Measurements from ENCODE around the gene SORBS1.

Gene SORBS1

GRCh38 chr10:95457319-95457886 lies 103.8 kb downstream of the SORBS1 start:
- DNase-seq, result no peak

- no peak for DNase-seq
These were observed 104.7 kb downstream of the SORBS1 start for GRCh38 chr10:95456516-95456915.

GRCh38 chr10:95454940-95455339 lies 106.2 kb downstream of the SORBS1 start:
- no peak for DNase-seq

DNA sequence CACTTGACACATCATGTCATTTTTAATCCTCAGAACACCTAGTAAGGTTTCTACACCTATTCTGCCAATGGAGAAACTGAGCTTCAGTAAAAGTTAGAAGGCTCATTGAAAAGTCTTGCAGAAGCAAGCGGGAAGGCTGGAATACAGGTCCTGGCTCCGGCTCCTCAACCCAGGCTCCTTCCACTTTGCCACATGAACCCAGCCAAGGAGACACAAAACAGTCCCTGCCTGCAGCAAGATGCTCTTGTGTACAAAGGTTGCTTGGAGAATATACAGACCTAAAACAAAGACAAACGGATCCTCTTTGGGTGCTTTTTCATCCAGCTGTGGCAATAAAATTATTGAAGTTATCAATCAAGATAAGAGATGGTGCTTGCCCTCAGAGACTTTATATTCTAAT lies 106.8 kb downstream of the SORBS1 start:
- DNase-seq, result no peak

GRCh38 chr10:95451568-95452524 lies 109.3 kb downstream of the SORBS1 start:
- DNase-seq, result no peak

DNA sequence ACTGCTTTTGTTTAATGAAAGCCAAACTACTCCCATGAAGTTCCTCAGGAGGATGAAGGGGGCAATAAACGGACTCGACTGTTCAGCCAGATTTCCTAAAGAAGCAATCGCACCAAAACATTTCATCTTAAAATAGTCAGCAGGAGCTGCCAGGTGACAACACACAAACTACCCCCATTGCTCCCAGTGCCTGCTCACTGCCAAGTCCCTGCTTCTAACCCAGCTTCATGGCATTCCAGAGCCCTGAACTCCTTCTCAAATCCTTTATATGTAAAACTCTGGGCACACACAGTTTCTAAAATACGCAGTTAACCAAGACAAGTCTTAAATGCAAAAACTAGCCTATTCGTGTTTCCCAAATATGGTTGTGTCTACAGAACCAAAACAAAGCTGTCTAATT lies 110.0 kb downstream of the SORBS1 start:
- no peak for DNase-seq

DNA sequence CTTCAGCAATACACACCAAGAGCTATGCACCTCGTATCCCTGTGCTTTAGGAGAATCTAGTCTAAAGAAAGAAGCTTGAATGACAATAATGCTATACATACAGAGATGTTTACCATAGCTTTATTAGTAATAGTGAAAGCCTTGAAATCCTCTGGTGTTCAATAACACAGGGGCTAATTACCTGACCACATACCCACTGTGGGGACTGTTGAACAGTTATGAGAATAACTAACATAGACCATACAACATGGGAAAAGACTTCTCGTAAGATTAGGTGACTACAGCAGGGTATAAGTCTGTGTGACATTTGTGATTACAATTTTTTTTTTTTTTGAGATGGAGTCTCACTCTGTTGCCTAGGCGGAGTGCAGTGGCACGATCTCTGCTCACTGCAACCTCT lies 111.0 kb downstream of the SORBS1 start:
- no peak for DNase-seq

DNA sequence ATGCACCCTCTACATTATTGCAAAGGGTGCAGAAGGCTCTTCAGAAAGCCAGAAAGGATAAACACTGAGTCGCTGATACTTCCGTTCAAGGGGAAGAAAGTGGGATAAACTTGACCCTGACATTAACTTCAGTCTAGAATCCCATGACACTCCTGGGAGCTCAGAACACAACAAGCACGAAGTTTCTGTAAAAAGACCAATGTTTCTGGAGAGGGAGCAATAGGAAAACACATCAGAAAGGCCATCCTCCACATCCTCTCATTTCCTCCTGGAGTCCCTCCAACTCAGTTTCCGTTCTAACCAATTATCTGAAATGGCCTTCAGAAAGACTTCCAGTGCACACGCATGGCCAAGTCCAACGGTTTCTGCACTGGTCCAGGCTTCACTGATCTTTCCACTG lies 113.5 kb downstream of the SORBS1 start:
- no peak for DNase-seq

DNA sequence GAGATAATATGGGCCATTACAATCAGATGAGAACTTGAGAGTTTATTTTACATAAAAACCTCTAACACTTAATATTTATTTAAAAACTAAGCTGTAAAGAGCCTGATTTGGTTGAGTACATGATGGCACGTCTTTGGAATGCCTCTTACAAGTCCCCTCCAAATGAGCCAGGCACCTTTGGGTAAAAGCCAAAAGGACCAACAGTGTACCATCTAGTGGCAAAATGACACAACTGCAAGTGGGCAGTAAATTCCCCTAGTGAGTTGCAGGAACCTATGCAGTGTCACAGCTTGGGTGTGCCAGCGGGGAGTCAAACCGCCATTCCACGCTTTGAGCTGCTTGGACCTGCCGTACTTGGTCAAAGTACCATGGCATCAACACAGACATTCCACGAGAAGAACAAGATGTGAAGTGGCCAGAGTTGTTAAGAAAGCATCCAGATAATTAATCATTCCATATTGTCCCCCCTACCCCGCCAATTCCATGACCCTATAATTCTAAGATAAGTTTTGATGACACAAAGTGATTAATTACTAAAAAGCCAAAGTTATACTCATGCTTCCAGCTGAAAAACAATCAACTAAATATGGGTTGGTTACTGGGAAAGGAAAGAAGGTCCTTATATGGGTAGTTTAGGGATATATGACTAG lies 115.2 kb downstream of the SORBS1 start:
- DNase-seq, result peak; percentile 4

DNA sequence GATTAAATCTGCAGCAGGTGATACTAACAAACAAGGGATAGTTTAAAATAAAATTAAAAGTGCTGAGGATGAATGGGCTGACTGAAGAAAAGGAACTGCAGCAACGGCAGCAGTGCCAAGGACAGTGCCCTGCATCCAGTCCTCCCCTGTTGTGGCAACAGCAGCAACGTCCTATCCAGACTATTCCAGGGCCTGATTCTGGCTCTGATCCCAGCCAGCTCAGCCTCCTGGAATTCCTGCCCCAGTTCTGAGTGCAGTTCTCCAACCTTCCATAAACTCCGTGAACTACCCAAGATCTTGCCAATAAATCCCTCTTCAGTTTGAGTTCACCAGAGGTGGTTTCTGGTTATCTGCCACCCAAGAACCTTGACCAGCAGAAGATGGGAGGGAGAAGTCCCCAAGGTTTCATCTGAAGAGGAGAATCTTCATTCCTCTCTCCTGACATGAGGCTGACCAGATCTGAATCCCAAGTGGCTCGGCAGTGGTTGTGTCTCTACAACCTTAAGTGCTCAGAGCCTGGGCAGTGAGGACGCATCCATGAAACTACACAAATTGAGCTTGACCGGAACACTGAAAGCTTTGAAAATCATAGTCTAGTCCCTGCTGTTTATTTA lies 115.8 kb downstream of the SORBS1 start:
- no peak for DNase-seq

DNA sequence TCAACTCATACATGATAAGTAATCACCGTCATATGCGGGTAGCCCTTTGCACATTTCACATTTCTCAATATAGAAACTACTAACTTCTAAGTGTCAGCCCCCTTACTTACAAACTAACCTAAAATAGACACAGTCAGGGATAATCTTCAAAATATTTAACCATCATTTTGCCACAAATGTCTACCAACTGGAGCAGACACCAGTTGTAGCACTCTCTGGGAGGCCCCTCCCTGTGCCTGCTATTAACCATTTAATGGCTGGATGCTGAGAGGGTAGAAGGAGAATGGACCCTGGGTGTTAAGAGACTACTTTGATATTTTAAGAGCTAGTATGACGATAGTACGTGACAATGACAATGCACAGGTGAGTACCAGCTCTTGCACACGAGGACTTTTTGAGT lies 116.4 kb downstream of the SORBS1 start:
- DNase-seq, result no peak

- DNase-seq, result no peak
These were observed 117.5 kb downstream of the SORBS1 start for GRCh38 chr10:95443636-95444035.

- DNase-seq, result no peak
These were observed 118.8 kb downstream of the SORBS1 start for GRCh38 chr10:95442341-95442740.

DNA sequence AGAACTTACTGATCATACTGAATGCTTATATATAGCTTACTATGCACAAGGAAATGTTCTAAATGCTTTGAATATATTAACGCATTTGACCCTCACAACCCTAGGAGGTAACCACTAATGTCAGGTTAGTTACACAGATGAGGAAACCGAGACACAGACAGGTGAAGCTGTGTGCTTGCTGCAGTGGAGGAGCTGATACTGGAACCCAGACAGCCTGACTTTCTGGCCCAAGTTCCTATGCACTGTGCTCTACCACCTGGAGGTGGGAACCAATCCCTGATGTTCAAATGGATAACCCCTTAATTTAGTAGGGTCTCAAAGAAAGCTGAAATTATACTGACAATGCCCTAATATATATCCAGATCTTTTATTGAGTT lies 119.6 kb downstream of the SORBS1 start:
- DNase-seq, result no peak

- no peak for DNase-seq
These were observed 120.2 kb downstream of the SORBS1 start for GRCh38 chr10:95440756-95441546.

DNA sequence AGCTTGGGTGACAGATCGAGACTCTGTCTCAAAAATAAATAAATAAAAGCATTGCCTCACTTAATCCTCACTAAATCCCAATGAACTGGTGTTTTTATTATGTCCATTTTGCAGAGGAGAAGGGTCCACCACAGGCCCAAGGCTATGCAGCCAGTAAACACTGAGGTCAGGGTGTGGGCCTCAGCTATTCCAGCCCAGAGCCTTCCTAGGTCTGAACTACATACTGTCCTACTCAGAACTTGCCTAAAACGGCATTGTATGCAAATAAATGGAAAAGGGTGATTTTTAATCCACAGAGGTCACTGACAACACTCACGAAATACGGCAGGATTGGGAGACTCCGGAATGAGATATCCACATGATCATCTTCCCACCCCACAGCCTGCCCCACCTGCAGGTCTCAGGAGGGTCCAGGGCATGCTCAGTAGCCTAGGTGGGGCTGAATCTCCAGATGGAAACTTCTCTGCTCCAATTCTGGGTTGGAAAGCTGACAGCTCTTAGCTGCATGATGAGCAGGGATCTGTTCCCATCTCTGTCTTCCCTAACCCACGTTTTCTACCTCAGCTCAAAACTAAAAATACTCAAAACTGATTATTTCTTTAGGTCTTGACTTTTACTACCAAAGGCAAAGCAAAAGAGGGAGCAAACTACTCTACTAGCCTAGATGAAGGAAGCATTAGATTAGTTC lies 121.0 kb downstream of the SORBS1 start:
- no peak for DNase-seq

DNA sequence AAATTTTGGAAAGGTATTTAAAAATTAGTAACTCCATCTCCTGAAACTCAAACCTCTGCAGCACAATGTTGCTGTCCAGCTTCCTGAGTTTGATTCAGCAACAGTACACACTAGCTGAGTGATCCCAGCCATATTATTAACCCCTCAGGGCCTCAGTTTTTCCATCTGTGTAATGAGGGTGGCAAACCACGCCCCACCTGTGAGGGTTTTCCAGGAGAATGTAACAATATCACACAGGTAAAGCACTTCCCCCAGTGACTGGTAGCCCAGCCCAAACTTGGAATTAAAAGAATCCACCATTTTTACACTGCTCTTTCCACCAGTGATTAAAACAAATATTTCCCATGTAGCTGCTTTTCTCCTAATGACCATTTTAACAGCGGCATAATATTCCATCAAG lies 122.4 kb downstream of the SORBS1 start:
- no peak for DNase-seq

GRCh38 chr10:95437669-95438068 lies 123.5 kb downstream of the SORBS1 start:
- DNase-seq, result no peak

DNA sequence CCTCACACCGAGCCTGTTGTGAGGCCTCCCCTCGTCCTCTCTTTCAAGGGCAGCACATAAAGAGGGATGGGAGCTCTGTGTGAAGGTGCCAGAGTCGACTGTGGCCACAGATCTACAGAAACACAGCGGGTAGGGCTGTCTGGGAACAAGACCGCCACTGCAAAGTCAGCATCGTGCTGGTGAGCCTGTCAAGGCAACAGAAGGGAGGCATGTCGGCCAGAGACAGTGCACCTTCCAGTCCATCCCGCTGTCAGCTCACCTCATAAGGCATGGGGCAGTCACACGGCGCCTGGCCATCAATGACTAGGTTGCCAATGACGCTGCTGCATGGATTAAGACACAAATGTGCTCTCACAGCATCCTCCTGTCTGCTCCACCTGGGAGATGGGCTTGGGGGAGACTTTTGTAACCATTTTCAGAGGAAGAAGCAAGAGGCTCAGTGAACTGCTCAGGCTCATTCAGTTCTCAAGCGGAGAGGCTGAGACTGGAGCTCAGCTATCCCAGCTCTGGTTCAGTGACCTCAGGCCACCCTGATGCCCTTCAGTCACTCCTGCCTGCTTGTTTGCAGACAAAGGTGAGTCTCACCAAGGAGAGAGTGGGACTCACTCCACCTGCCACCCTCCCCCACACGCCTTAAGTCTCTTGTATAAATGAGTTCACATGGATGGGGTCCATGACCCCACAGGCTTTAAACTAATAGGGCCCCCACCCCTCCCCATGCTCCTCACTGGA lies 125.5 kb downstream of the SORBS1 start:
- DNase-seq, result no peak

DNA sequence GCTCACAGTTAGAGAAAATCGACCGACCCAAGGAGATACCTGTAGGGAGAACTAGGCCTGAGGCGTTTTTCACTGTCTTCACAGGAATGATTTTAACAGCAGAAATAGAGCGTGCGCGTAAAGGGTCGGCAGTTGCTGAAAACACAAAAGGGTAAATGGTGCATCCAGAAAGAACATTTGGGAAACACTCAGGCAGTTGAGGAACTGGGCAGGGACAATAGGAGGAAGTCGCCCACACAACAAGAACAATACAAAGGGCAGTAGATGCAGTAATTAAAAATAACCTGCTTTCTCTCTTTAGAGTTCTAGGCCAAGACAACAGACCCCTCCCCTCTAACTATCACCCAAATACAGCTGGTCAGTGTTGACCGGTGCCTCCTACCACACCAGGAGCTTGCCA lies 126.6 kb downstream of the SORBS1 start:
- no peak for DNase-seq

DNA sequence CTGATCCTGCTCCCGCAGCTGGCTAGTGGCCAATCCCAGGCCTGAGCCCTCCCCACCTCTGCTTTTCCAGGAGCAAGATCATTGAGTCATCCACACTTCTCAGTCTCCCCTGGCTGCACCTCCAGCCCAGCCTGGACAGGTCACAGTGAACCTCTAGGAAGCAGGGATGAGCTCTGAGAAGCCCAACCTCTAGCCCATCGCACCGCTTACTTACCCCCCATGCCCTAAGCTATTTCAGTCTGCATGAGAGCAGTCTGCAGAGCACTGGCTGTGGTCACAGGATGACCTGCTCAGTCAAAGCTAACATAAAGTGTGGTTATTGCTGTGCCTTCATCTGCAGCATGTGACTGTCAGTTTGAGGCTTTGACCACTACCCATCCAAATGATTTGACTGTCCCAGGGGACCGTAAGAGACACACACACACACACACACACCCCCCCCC lies 129.2 kb downstream of the SORBS1 start:
- DNase-seq, result no peak
